Astrocyte (in vitro differentiated cells and primary cell): Measurements from ENCODE around the gene TNNI3K. TPM values are rescaled to one million over a fixed set of nuclear protein-coding genes. Genes with fewer than 3 reads are reported as not detected.

Source experiments
- DNase-seq: peaks from one replicate; pipeline ENCODE4 v3.0.0-alpha.2; 2010; ENCODE audit warnings: low read depth
- FAIRE-seq: peaks from 2 replicates; lab custom pipeline; 2011; peaks lifted over from hg19 to GRCh38; lab: Jason Lieb, UNC
- H2AFZ ChIP-seq: 2 replicates; pipeline ENCODE4 v1.6.0; 2012; ENCODE audit warnings: low read depth, low read length, inconsistent platforms
- H3K27ac ChIP-seq: 2 replicates; pipeline ENCODE4 v1.5.1; 2011; ENCODE audit warnings: low read depth, low read length, inconsistent platforms
- H3K27me3 ChIP-seq: 2 replicates; pipeline ENCODE4 v1.6.0; 2011; ENCODE audit warnings: low read length, inconsistent platforms; ENCODE audit not compliant: insufficient read depth
- H3K36me3 ChIP-seq: 2 replicates; pipeline ENCODE4 v1.5.1; 2011; ENCODE audit warnings: low read length, inconsistent platforms; ENCODE audit not compliant: insufficient read depth
- H3K4me1 ChIP-seq: 2 replicates; pipeline ENCODE4 v1.5.1; 2011; ENCODE audit warnings: low read length, inconsistent platforms; ENCODE audit not compliant: insufficient read depth
- H3K4me2 ChIP-seq: 2 replicates; pipeline ENCODE4 v1.6.0; 2012; ENCODE audit warnings: low read length, inconsistent platforms
- H3K4me3 ChIP-seq: 2 replicates; pipeline ENCODE4 v1.5.1; 2011; ENCODE audit warnings: low read depth, mild to moderate bottlenecking, low read length, inconsistent platforms; ENCODE audit not compliant: insufficient read depth
- H3K79me2 ChIP-seq: 2 replicates; pipeline ENCODE4 v1.6.0; 2012; ENCODE audit warnings: mild to moderate bottlenecking, low read length, inconsistent platforms; ENCODE audit not compliant: insufficient read depth
- H3K9ac ChIP-seq: 2 replicates; pipeline ENCODE4 v1.6.0; 2012; ENCODE audit warnings: mild to moderate bottlenecking, low read length, inconsistent platforms
- H3K9me3 ChIP-seq: 2 replicates; pipeline ENCODE4 v1.5.1; 2012; ENCODE audit warnings: low read depth, mild to moderate bottlenecking, low read length, inconsistent platforms; ENCODE audit not compliant: insufficient read depth
- H4K20me1 ChIP-seq: 2 replicates; pipeline ENCODE4 v1.6.0; 2012; ENCODE audit warnings: low read length, inconsistent platforms; ENCODE audit not compliant: insufficient read depth
- H3K27ac Mint-ChIP-seq: one replicate; pipeline ENCODE4 v1.8.0; 2021; ENCODE audit warnings: mild to moderate bottlenecking, mixed read lengths; ENCODE audit not compliant: unreplicated experiment
- H3K27me3 Mint-ChIP-seq: one replicate; pipeline ENCODE4 v1.8.0; 2021; ENCODE audit warnings: low read depth, mixed read lengths; ENCODE audit not compliant: unreplicated experiment
- H3K36me3 Mint-ChIP-seq: one replicate; pipeline ENCODE4 v1.8.0; 2021; ENCODE audit warnings: low read depth, mixed read lengths; ENCODE audit not compliant: unreplicated experiment
- H3K4me1 Mint-ChIP-seq: one replicate; pipeline ENCODE4 v1.8.0; 2021; ENCODE audit warnings: low read depth, mixed read lengths; ENCODE audit not compliant: unreplicated experiment
- H3K4me3 Mint-ChIP-seq: one replicate; pipeline ENCODE4 v1.8.0; 2021; ENCODE audit warnings: mild to moderate bottlenecking, moderate library complexity, mixed read lengths; ENCODE audit not compliant: unreplicated experiment
- H3K9me3 Mint-ChIP-seq: one replicate; pipeline ENCODE4 v1.8.0; 2021; ENCODE audit warnings: mild to moderate bottlenecking, mixed read lengths; ENCODE audit not compliant: unreplicated experiment
- EZH2 ChIP-seq: IDR thresholded peaks from 2 replicates; pipeline ENCODE4 v1.6.1; 2012; ENCODE audit warnings: mild to moderate bottlenecking, low read length, inconsistent platforms; ENCODE audit not compliant: insufficient read depth
- total RNA-seq: library from RNA; stranded (reverse); gene quantifications from 2 replicates; pipeline ENCODE4 v1.2.1, GENCODE V29; 2021
- TF ChIP-seq, protein P1 (sequence below): IDR thresholded peaks from 2 replicates; pipeline ENCODE4 v1.5.1; 2011; ENCODE audit warnings: low read depth, mild to moderate bottlenecking, inconsistent platforms, low read length, moderate library complexity; ENCODE audit not compliant: insufficient read depth

The TNNI3K gene
- total RNA-seq, 1 donor from 2014 or later, result 0.45 TPM

DNA sequence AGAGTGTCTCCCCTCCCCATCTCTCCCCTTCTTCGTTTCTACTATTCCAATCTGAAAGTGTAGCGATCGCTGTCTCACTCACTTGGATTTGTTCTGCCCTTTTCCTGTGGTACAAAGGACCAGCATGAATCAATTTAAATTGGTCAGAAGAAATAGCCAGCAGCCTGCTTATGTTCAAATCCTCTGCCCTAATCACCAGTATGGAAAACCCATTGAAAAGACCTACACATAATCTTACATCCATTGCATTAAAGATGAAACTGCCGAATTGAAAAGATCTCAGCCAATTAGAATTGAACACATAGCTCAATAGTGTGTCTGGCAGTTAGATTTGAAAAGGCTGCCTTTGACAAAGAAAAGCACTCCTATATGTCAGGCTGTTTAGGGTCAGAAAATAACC lies 122.6 kb downstream of the TNNI3K start:
- H3K27ac ChIP-seq, result no peak overlapping the region
- peaks cover 5% of the 10 kb centered on the region for H3K4me1 ChIP-seq
- peak overlapping the region; percentile 8 for H3K9ac ChIP-seq
- H4K20me1 ChIP-seq, result no peaks in the 10 kb centered on the region
- Mint-ChIP-seq H3K36me3 (no peaks in the 10 kb centered on the region), H3K27ac (no peak overlapping the region), H3K27me3 (no peaks in the 10 kb centered on the region), H3K4me1 (peaks cover 8% of the 10 kb centered on the region), H3K9me3 (no peaks in the 10 kb centered on the region), H3K4me3 (no peak overlapping the region)
- no peak overlapping the region for H2AFZ ChIP-seq
- TF ChIP-seq, protein P1, sequence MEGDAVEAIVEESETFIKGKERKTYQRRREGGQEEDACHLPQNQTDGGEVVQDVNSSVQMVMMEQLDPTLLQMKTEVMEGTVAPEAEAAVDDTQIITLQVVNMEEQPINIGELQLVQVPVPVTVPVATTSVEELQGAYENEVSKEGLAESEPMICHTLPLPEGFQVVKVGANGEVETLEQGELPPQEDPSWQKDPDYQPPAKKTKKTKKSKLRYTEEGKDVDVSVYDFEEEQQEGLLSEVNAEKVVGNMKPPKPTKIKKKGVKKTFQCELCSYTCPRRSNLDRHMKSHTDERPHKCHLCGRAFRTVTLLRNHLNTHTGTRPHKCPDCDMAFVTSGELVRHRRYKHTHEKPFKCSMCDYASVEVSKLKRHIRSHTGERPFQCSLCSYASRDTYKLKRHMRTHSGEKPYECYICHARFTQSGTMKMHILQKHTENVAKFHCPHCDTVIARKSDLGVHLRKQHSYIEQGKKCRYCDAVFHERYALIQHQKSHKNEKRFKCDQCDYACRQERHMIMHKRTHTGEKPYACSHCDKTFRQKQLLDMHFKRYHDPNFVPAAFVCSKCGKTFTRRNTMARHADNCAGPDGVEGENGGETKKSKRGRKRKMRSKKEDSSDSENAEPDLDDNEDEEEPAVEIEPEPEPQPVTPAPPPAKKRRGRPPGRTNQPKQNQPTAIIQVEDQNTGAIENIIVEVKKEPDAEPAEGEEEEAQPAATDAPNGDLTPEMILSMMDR, result no peak
- TF ChIP-seq EZH2, result no peak
- peak overlapping the region; percentile 68 for H3K4me2 ChIP-seq
- no peaks in the 10 kb centered on the region for H3K9me3 ChIP-seq
- H3K36me3 ChIP-seq, result no peaks in the 10 kb centered on the region
- no peaks in the 10 kb centered on the region for H3K79me2 ChIP-seq
- H3K27me3 ChIP-seq, result no peaks in the 10 kb centered on the region
- no peak for FAIRE-seq
- DNase-seq, result no peak
- H3K4me3 ChIP-seq, result peak overlapping the region; percentile 25

DNA sequence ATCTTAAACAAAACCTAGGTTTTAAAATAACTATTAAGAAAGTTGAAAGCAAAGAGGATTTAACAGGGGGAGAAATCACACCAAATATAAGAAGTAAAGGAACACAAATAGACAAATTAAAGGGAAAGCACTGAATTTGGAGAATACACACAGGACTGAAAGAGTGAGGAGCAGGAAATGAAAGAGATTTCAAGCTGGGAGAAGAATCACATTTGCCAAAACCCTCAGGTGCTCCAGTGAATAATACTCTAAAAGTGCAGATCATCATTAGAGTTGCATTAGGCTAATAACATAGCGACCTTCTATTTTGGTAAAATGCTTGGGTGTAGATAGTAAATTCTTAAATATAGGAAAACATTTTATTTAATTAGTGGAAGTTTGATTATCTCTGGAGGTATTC lies 127.5 kb downstream of the TNNI3K start:
- Histone ChIP-seq H3K4me1 (no peaks in the 10 kb centered on the region), H3K27me3 (no peaks in the 10 kb centered on the region), H3K4me2 (no peak overlapping the region), H3K9ac (no peak overlapping the region), H3K79me2 (no peaks in the 10 kb centered on the region), H2AFZ (no peak overlapping the region), H3K4me3 (no peak overlapping the region), H4K20me1 (no peaks in the 10 kb centered on the region), H3K36me3 (no peaks in the 10 kb centered on the region), H3K27ac (no peak overlapping the region), H3K9me3 (no peaks in the 10 kb centered on the region)
- H3K4me1 Mint-ChIP-seq, result no peaks in the 10 kb centered on the region
- H3K27me3 Mint-ChIP-seq, result no peaks in the 10 kb centered on the region
- no peaks in the 10 kb centered on the region for H3K9me3 Mint-ChIP-seq
- no peaks in the 10 kb centered on the region for H3K36me3 Mint-ChIP-seq
- DNase-seq, result no peak
- FAIRE-seq, result no peak
- H3K4me3 Mint-ChIP-seq, result no peak overlapping the region
- H3K27ac Mint-ChIP-seq, result no peak overlapping the region
- TF ChIP-seq, protein P1, result no peak
- no peak for TF ChIP-seq EZH2

DNA sequence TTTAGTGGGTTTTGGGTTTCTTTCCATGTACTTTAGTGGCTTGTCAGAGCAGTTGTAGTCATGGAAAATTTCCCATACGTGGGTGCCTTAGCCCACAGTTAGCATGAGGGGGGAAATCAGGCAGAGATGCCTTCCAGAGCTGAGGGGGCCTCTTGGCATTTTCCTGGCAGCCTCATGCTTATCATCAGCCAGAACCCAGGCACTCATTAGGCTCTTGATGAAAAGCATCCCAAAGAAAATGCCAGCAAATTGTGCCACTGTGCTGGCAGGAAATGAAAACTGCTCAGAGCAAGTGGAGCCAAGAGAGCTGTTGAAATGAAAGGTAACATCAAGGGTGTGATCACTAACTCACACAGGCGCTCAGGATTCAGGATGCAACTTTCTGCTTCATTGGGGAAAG lies 128.0 kb downstream of the TNNI3K start:
- no peak for FAIRE-seq

More for the DNA sequence above, 128.0 kb downstream of the TNNI3K start:
- DNase-seq, result no peak
- H3K9me3 ChIP-seq, result no peaks in the 10 kb centered on the region
- no peak for TF ChIP-seq EZH2
- TF ChIP-seq, protein P1, result no peak
- H2AFZ ChIP-seq, result no peak overlapping the region
- no peaks in the 10 kb centered on the region for H3K79me2 ChIP-seq
- Mint-ChIP-seq H3K9me3 (no peaks in the 10 kb centered on the region), H3K27me3 (no peaks in the 10 kb centered on the region), H3K36me3 (no peaks in the 10 kb centered on the region), H3K27ac (no peak overlapping the region), H3K4me1 (no peaks in the 10 kb centered on the region), H3K4me3 (no peak overlapping the region)
- no peak overlapping the region for H3K4me2 ChIP-seq
- no peaks in the 10 kb centered on the region for H3K36me3 ChIP-seq
- H3K27me3 ChIP-seq, result no peaks in the 10 kb centered on the region
- no peaks in the 10 kb centered on the region for H4K20me1 ChIP-seq
- H3K4me1 ChIP-seq, result peaks cover 1% of the 10 kb centered on the region
- no peak overlapping the region for H3K9ac ChIP-seq
- H3K4me3 ChIP-seq, result no peak overlapping the region
- no peak overlapping the region for H3K27ac ChIP-seq
